Middle frontal gyrus (tissue), 1 donor: ENCODE results near the gene TBC1D3E.
"Not testable (repeated sequence)": the region's sequence is repeated elsewhere in the genome, so short reads cannot be mapped to it uniquely, and the experiment has no call there.

Experiments used
- DNase-seq: peaks from one replicate; pipeline ENCODE4 v3.0.0-alpha.2; 2015; ENCODE audit warnings: low spot score; ENCODE audit errors: extremely low spot score

Gene TBC1D3E

GRCh38 chr17:38127651-38128050, at the start of gene TBC1D3E:
TBC1D3E (plus strand) TSS chr17:38127951; CDS start chr17:38129496, 1,545 bp downstream.
- not testable (repeated sequence) for DNase-seq

DNA sequence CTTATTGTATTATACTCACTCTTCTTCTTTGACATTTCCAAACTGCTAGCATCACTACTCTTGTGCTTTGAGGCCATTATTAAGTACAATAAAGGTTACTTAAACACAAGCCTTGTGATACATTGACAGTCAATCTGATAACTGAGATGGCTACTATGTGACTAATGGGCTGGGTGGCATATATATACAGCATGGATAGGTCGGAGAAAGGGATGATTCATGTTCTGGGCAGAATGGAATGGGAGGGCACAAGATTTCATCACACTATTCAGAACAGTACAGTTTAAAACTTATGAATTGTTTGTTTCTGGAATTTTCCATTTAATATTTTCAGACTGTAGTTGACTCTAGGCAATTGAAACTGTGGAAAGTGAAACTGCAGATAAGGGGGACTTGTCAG, 40.4 kb upstream of the TBC1D3E start:
- DNase-seq = not testable (repeated sequence)

DNA sequence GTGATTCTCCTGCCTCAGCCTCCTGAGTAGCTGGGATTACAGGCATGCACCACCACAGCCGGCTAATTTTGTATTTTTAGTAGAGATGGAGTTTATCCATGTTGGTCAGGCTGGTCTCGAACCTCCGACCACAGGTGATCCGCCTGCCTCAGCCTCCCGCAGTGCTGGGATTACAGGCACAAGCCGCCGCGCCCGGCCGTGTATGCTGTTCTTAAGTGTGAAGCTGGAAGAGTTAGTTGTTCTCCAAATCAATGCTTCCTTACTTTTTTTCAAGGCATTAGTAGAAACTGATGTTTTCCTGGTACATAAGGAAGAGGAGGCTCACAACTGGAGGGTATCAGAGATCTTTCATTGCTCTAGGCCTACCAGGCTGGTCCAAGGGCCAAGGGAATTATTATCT, 39.6 kb upstream of the TBC1D3E start:
- DNase-seq = not testable (repeated sequence)

DNA sequence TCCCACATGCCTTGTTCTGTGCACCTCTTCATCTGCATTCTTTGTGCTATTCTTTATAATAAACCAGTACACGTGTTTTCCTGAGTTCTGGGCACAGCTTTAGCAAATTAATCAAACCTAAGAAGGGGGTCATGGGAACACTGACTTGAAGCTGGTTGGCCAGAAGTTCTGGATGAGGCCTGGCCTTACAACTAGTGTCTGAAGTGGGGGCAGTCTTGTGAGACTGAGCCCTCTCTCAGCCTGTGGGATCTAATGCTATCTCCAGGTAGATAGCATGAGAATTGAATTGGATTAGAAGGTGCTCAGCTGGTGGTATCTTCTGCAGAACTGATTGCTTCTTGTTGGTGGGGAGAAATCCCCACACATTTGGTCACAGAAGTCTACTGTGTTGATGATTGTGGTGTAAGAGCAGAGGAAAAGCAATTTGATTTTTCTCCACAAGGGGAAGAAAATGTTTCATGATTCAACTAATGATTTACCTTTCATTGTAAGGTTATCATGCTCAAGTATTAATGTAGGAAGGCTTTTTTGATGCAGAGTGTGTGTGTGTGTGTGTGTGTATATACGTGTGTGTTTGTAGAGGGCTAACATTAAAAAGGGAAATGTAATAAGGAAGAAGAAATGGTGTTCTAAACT, 33.6 kb upstream of the TBC1D3E start:
- not testable (repeated sequence) for DNase-seq

GRCh38 chr17:38099262-38099661, 28.5 kb upstream of the TBC1D3E start:
- not testable (repeated sequence) for DNase-seq

DNA sequence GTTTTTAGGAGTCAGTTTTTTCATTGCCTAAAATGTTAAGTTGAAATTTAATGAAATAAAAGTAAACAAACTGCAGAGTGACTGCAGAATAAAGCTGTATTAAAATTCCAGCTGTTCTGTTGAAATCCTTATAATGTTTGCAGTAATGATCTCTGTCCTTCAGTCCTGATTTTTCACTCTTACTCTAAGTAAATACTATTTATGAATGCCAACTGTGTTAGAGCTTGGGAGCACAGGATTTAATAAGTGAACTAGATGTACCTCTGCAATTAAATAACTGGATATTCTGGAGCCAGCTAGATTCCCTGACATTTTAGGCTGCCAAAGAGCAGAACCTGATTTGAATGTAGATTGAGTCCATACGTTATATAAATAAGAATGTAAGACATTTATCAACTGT, 7.9 kb upstream of the TBC1D3E start:
- not testable (repeated sequence) for DNase-seq

DNA sequence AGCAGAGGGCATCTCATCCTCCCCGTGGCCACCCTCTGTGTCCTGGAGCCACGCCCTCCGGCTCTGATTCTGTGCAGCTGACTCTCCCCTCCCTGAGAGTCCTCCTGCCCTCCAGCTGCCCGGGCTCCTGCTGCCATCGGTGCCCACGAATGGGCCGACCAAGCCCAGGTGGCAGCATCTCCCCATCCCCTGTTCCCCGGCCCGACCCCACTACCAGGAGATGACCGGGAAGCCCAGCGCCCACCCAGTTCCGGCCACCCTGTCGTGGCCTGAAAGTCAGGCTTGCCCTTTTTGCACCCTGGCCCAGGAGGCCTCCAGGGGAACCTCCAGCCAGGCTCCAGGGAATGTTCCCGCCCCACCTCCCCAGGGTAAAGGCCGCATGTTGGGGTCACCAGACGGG, 7.1 kb downstream of the TBC1D3E start:
- DNase-seq = not testable (repeated sequence)
